Stimulated activated naive CD4-positive, alpha-beta T cell (primary cell): ENCODE results near the gene GFRA1.

Source experiments
- DNase-seq, 6 experiments: peaks; one replicate each; lab custom pipeline; 2025; lab: John Stamatoyannopoulos, UW

Gene GFRA1

DNA sequence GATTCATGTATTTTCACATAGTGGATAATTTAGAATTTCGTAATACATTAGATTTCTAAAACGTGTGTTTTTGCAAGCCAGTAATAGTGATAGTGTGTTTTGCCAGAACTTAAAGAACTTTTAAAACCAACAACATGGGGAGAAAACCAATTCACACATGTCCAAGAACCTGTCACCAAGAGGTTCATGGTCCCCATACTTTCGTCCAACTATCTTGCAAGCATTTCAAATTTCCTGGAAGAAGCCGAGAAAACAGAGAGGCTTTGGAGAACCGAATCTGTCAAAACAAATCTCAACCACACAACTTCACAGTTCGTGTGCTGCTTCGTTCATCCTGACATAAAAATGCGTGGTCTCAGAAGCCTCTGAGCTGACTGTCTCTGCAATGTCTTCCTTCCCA is 31.9 kb downstream of the GFRA1 start:
- no peak for DNase-seq

DNA sequence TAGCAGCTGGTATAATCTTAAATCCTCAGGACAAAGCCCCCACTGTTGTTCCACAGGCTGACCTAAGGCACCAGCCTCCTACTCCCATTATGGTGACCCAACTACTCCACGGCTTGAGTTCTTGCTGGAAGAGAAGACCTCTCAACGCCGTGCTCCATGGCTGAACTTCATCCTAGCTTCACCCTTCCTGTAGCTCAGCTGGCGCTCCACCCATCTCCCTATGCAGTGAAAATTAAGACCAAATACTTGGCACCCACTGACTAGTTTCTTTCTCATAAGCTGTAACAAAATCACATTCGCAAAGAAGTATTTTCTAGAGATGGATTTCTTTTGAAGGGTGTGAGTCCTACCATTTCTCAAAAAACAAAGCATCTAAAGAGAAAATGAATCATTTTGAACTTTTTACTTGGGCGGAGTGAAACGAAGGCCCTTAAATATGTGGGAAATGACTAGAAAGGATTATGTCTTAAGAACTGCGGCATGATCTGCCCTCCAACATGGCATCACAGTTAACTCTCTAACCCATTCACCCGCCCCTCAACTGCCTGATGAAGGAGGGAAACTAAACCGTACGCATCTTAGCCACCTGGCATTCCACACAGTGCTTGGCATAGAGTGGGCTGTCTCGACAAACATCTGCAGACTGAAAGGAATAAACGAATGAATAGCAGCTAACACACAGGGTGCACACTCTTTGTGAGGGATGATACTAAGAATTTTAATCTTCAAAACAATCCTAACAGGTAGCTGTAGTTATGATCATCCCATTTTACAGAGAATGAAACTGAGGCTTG is 32.7 kb downstream of the GFRA1 start:
- DNase-seq: no peak

DNA sequence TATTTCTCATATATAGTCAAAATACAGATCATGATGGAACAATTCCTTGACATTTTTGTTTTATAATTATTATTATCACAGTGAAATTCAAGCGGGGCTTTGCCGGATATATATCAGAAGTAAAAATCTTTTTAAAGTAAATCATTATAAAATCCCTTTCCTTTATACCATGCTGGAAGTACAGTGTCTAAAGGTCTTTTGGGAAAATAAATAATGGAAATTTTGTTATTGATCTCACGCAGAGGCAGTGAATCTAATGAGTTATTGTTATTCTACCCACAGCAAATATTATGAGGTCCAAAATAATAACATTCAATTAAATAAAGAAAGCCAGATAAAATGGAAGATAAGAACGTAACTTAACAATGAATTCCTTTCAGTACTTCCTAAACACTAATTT is 33.8 kb downstream of the GFRA1 start:
- no peak for DNase-seq

DNA sequence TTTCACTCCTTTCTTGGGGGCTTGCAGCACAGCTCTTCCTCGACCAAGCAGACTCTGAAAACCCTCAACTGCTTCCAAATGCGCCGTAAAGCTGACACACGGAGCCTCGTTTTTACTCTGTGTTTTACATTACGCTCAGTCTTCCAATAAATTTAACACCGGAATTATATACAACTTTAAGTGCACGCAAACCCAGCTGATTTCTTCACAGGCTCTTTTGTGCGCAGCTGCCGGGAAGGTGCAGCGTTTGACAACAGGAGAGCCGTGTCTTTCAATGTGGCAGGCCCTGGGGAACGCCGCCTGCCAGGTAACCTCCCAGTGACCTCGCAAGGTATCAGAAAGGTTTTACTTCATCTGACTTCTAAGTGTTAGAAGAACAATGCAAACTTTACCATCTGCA is 35.0 kb downstream of the GFRA1 start:
- no peak for DNase-seq

DNA sequence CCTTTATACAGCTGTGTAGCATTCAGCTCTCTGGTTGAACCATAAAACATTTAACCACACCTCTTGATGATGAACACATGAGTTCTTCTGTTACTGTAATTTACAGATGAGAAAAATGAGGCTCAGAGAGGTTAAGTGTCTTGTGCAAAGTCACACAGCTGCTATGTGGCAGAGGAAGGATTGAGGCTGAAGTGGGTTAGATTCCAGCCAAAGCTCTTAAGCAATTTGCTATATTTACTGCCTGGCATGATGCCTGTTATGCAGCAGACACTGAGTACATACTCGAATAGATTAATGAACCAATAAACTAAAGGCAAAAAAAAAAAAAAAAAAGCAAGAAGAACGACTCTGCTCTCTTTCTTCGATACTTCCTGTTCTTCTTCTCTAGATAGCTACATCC is 35.7 kb downstream of the GFRA1 start:
- DNase-seq: no peak

DNA sequence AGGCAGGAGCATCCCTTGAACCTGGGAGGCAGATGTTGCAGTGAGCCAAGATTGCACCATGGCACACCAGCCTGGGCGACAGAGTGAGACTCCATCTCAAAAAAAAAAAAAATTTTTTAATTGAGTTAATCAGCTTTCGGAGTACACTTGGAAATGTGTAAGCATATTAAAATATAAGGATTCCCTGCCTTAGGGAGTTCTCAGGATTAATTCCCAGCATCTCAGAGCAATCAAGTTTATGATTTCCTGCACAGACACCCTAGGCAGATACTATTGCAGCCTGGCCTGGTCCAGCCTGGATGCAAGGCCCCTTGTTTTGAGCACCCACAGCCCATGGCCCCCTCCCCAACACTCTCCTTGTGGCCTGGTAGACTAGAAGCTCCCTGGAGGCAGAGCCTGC is 39.8 kb downstream of the GFRA1 start:
- no peak for DNase-seq

DNA sequence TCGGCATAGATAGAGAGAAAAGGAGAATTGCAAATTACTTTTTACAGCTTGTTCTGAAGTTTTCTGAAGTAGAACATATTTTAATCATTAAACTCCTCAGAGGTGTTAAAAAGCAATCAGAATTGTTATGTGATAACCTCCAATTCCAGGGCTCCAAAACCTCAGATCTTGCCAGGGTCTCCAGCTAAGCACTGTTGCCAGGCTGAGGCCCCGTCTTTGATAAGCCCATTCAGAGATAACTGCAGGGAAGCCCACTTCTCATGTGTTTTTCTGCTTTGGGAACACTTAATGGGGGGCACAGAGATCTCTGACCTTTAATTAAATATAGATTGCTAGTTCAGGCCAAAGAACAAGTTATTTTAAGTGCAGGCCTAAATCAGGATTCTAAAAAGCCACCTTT is 40.4 kb downstream of the GFRA1 start:
- DNase-seq: no peak

DNA sequence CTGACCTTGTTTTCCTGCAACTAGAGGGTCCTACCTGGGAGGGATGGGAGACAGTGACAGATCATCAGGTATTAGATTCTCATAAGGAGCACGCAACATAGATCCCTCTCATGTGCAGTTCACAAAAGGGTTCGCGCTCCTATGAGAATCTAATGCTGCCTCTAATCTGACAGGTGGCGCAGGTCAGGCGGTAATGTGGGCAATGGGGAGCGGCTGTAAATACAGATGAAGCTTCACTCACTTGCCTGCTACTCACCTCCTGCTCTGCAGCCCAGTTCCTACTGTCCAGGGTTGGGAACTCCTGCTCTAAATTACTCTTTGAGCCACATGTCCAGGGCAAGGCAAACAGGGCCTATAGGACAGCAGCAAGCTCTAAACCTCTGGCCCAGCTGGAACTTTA is 46.2 kb downstream of the GFRA1 start:
- no peak for DNase-seq

DNA sequence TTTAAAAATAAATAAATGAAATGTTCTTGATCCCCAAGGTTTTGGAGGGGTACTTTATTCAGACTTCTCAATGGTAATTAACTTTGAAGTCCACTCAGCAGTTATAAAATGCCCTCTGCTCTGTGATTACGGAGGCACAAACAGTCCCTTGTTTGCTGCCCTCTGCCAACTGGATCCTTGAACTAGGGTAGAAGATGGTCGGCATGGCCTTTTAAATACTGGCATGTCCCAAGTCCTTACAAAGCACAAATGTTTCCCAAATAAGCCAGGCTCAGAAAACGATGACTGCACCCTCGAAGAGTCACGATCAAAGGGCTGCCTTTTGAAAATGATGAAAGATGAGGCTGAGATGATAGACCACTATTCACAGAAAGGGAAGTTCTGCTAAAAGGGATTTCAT is 47.0 kb downstream of the GFRA1 start:
- DNase-seq: no peak

DNA sequence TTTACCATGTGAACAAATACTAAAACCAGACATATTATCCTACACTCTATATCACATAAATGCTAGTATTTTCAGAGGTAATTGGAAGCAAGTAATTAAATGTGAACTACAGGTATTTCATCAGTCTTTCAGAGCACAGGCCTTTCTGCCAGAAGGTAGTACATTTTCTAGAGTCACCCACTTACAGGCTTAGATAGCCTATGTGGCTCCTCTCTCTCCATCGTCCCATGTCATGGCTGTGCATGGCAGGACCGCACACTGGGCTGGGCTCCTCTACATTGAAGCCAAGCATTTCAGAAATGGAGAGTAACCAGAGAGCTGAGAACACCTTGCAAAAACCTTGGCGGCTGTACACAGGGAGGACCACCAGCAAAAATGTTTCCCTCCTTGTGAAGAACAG is 49.7 kb downstream of the GFRA1 start:
- no peak for DNase-seq

DNA sequence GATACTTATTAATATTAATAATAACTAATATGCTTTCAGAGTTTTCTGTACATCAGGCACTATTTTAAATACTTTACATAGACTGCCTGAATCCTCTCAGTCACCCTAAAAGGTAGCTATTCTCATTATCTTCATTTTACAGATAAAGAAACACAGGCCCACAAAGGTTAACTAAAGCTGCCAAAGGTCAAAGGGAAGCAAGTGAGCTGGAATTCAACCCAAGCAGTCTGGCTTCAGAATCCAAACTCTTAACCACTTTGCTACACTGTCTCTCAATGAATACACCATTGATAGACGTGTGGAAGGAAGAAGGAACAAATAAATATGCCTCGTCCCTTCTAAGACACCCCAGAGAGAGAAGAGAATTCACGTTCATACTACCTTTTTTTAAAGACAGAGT is 52.0 kb downstream of the GFRA1 start:
- DNase-seq: no peak

DNA sequence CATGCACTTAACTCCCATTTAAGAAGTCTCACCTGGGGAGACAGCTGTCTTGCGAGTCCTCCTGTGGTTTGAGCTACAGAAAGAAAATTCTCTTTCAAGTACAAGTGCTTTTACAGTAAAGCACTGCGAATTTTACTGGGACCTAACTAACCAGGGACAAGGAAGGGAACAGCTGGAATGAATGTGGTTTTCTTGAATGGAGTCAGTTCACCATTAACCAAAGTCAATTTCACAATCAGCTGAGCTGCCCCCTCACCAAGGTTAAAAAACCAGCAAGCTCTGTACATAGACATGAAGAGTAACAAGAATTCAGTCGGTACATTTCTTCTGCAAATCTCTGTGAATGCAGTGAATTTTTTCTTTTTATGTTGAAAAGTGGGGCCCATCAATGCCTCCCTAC is 56.3 kb downstream of the GFRA1 start:
- no peak for DNase-seq

DNA sequence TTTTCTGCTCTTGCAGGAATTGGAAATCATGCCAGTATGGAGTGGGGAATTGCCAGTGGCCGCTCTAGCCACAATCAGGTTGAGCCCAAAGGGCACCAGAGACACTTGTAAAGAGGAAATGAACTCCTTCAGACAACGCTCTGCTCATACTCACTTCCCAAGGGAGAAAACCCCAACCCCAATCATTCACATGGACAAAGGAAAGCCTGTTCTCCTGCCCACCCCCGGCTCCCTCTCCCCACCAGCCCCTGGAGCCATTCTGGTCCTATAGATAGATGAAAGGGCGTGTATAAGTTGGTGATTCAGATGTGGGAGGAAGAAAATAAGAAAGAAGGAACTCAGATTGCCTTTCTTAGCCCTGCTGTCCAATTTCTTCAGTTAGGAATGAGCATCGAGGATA is 57.4 kb downstream of the GFRA1 start:
- DNase-seq: no peak

DNA sequence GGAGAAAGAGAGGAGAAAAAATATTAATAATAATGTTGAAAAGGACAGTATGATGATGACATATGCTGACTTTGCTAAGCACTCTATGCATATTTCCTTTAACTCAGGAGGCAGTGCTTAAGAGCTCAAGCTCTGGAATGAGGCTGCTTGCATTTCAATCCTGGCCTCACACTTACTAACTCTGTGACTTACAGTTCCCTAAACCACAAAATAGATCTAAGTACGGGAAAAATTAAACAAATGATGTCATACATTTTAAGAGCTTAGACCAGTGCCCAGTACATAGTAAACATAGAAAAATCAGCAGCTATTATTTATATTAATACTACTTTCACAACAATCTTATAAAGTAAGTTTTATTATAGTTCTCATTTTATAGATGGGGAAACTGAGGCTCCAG is 61.3 kb downstream of the GFRA1 start:
- DNase-seq: no peak

DNA sequence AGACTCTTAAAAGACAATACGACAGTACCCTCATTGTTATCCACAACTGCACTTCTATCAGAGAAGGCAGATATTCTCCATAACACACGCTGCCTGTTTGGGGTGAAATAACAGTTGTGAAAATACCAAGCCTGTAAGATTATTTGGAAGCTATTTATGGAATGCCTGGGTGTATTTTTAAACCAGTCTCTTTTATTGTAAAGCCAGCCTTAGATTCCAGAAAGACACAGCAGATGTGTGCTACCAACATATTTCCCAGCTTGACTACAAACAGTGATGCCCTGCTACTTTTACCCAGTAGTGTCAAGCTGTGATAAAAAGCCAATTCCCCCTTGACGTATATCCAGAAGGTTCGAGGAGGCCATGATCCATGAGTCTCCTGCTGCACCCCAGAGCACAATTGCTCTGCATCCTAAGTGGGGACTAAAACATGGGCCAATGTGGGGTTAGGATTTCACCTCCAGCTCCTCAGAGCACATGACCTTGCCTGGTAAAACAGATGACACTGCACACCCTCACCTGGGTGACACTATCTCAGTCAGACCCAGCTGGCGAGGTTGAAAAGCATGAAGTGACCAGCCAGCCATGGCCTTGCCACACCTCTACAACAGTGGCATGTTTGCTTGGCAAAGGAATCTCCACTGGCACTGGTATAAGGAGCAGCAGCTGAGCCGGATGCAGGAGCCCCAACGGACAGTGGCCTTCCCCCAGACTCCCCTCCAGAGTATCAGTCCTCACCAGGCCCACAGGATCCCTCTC is 62.2 kb downstream of the GFRA1 start:
- no peak for DNase-seq

DNA sequence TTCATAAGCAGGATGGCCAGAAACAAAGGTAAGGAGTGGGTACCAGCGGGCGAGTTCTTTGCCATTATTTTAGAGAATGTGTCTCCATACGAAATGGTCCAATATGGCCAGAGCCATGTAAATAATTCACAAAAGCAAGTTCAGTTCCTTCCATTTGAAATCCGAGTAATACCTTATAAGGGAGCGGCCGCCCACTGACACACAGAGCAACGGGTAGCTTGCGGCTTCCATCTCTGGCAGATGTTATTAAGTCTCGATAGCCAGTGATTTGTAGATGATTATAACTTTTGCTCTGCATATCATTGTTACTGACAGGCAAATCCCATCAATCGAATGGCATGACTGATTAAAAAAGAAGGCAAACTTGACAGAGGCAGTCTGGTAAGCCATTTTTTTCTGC is 63.2 kb downstream of the GFRA1 start:
- no peak for DNase-seq

DNA sequence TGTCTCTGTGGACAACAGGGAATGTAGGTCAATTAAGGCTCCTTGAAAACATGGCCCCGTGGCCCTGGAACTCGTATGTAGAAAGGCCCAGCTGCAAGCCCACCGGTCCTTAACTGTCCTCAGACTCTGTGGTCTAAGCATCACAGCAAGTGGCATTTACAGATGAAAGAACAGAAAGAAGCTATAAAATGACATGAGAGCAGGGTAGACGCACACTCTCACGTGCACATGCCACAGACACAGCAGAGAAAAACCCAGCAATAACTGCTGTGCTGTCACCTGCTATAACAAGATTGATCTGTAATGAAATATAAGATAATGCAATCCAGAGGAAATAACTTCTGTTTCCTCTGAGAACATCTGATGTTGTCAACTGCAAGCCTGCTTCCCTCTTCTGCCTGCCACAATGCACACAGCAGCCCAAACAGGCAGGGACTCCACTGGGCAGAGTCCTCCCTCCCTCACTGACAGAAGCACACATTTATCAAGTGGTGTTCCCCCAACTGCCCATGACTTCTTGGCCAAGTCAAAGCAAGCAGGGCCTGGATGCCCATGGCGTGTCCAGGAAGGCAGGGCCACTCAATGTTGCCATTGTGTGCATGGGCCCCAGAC is 63.9 kb downstream of the GFRA1 start:
- no peak for DNase-seq

DNA sequence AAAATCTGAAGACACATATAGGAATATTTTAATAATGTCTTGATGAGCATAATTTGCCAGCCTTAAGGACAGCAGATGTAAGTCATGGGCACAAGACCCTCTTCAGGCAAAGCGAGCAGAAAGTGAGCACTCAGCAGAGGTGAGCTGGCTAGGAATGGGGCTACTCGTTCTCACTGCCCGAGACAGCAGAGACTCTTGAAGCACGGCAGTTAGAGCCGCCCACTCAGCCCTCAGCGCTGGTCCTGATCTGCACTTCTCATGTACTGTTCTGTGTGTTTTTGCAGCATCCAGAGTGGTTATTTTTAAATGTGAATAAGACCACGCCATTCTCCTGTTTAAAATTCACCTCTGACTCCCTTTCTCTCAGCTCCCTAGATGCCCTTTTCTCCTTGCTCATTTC is 65.3 kb downstream of the GFRA1 start:
- no peak for DNase-seq

DNA sequence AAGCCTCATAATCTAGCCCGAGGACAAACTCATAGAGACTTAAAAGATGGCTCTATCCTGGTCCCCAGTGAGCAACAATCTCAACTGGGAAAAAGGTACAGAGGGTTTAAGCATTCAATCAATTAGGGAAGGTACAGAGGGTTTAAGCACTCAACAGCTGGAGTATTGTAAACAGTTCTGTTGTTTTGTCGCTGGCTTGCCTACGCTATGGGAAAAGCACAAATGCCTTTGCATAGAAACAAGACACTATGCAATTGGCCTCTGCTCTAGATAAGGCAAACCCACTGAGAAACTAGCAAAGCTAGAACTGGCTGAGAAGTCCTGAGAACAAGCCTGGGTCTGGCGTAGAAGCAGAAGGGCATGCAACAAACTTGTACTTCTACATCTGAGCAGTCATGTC is 69.3 kb downstream of the GFRA1 start:
- no peak for DNase-seq

DNA sequence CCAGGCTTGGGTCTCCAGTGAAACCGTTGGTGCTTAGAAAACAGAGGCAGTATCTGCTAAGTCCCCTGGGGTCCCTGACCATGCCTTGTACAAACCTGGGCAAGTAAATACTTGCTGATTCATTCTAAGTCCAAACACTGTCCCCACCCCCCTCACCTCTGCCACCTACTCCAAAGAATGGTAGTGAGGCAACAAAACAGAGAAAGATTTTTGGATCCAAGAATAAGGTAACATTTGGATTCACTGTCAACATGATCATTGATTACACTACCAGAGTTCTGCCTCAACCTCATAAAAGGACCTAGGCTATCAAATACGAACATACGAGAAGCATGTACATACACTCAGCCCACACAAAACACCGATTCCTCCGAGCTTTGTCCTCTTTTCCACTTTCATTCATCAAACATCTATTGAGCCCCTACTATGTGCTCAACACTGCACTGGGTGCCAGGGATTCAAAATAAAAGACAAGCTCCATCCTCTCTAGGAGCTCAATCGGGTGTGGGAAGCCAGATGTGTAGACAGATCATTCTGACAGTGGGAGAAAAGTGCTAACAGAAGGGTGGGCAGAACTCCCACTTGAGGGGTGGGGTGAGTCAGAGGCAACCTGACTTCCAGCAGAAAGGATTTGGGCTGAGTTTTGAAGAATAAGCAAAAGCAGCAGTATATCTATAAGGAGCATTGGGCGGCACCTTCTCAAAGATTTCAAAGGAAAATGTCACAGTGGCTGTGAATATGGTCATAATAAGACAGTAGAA is 71.2 kb downstream of the GFRA1 start:
- no peak for DNase-seq

DNA sequence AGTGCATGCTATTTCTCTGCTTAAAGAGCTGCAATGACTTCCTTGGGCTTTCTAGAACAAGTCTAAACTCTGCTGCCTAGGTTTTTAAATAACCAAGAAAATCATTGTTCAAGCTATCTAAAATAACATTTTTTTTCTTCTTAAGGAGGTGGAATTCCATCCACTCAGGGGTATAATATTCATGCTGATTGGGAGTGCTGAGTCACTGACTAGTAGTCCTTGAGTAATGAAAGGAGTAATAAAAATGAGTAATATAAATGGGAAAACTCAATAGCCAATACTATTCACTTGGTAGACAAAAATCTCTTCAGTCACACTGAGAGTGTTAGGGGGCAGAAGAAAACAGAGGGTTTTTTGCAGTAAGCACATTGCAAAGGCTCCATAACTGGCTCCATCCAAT is 72.0 kb downstream of the GFRA1 start:
- no peak for DNase-seq

DNA sequence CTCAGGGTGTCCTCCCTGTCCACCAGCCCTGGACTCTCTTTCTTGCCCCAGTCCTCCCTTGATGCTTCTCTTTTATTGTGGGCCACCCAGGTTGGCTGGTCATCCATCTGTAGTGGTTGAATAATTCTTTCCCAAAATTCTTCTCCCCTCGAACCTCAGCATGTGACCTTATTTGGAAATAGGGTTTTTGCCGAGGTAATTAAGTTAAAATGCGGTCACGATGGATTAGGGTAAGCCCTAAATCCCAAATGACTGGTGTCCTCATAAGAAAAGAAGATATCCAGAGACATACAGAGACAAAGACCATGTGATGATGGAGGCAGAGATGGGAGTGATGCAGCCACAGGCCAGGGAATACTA is 74.3 kb downstream of the GFRA1 start:
- no peak for DNase-seq
